Measurements from ENCODE around the gene MAJIN.

The MAJIN gene

GRCh38 chr11:64930340-64930739 is 41.6 kb downstream of the MAJIN start:
- DNase-seq, result no peak

- no peak for DNase-seq
Observed at GRCh38 chr11:64929625-64930024, 42.3 kb downstream of the MAJIN start.

- no peak for DNase-seq
Observed at GRCh38 chr11:64928957-64929356, 43.0 kb downstream of the MAJIN start.

GRCh38 chr11:64926689-64927088 is 45.2 kb downstream of the MAJIN start:
- no peak for DNase-seq

- no peak for DNase-seq
Observed at GRCh38 chr11:64925536-64926436, 46.1 kb downstream of the MAJIN start.

- DNase-seq, result no peak
Observed at GRCh38 chr11:64924910-64925284, 47.0 kb downstream of the MAJIN start.

GRCh38 chr11:64923944-64924909 is 47.7 kb downstream of the MAJIN start, which contains the start of gene PPP2R5B:
Gene PPP2R5B, plus strand, starts transcription at chr11:64924689. Its CDS starts 1,046 bp downstream, at chr11:64925735.
- peak; percentile 91 for DNase-seq

GRCh38 chr11:64923151-64923661 is 48.7 kb downstream of the MAJIN start:
- no peak for DNase-seq

- DNase-seq, result no peak
Observed at GRCh38 chr11:64921384-64921783, 50.5 kb downstream of the MAJIN start.

GRCh38 chr11:64920124-64920523 is 51.8 kb downstream of the MAJIN start:
- DNase-seq, result no peak

- no peak for DNase-seq
Observed at GRCh38 chr11:64919627-64920026, 52.3 kb downstream of the MAJIN start.

- no peak for DNase-seq
Observed at GRCh38 chr11:64918017-64918416, 53.9 kb downstream of the MAJIN start.

GRCh38 chr11:64917663-64917995 is 54.3 kb downstream of the MAJIN start:
- no peak for DNase-seq

GRCh38 chr11:64916775-64917662 is 54.9 kb downstream of the MAJIN start, which contains the start of gene ATG2A:
Gene ATG2A, minus strand, starts transcription at chr11:64917209. Its CDS starts 74 bp downstream, at chr11:64917135.
- DNase-seq, result peak; percentile 98

GRCh38 chr11:64916040-64916774 is 55.7 kb downstream of the MAJIN start:
- no peak for DNase-seq

GRCh38 chr11:64915376-64915887 is 56.5 kb downstream of the MAJIN start:
- DNase-seq, result no peak

- DNase-seq, result no peak
Observed at GRCh38 chr11:64914123-64914522, 57.8 kb downstream of the MAJIN start.

- no peak for DNase-seq
Observed at GRCh38 chr11:64913171-64913727, 58.7 kb downstream of the MAJIN start.

- no peak for DNase-seq
Observed at GRCh38 chr11:64911689-64912088, 60.2 kb downstream of the MAJIN start.

- DNase-seq, result no peak
Observed at GRCh38 chr11:64911142-64911541, 60.8 kb downstream of the MAJIN start.
